ENCODE results near the gene BIVM. TPM values are rescaled to one million over a fixed set of nuclear protein-coding genes. Genes with fewer than 3 reads are reported as not detected.

The BIVM gene
- polyA plus RNA-seq, 1 donor (not counting 4 experiments of a cell fraction or from before 2014, with no cell fraction given): 20.7 TPM

DNA sequence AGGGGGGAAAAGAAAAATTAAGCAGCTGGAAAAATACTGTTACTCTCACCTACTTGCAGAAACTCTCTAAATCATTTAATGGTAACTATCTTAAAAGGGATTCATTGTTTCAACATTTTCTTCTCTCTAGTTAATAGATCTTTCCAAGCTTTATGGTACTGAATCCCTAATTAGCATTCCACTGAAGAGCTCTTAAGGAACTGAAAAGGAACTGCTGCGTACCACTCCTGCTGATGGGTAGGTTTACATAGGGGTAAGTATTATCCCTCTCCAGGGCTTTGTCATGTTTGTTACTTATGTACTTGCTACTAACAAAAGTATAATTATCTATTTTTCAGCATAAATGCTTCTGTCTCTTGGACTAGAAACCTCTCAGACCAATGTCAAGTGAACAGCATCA lies 37.8 kb upstream of the BIVM start:
- dilution Hi-C loops (cut with MboI; ENCODE audit: extremely low pct_ligation_motif_present, low sequenced_read_pairs): no loop called here
- FAIRE-seq: no peak

DNA sequence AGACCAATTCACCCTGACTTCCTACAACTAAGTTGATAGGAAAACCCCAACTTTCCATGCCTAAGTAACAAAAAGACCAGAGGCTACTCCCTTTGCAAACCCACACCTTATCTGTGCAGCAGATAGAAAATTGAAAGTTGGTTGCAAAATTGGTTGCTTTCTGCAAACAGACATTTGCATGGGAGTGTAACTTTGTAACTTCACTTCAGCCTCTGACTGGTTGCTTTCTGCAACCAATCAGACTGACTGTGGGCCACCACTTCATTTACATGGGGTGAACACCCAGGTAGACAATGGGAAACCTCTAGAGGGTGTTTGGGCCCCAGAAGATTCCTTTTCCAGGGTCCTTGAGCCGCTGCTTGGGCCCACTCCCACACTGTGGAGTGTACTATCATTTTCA lies 35.2 kb upstream of the BIVM start:
- Histone ChIP-seq H3K27ac (ENCODE audit: control insufficient read depth, insufficient read depth, low read length) (no peak overlapping the region), H3K9me3 (ENCODE audit: control insufficient read depth, low read depth, low read length) (no peaks in the 10 kb centered on the region), H3K36me3 (ENCODE audit: control insufficient read depth in 2 of 2, extremely low read depth in 1 of 2, insufficient read depth in 2 of 2, low read length in 2 of 2) (no peaks in the 10 kb centered on the region), H3K27me3 (ENCODE audit: control insufficient read depth, extremely low read depth, insufficient read depth, low read length) (no peaks in the 10 kb centered on the region), H3K4me1 (ENCODE audit: control insufficient read depth, extremely low read depth, insufficient read depth, low read length) (no peaks in the 10 kb centered on the region), H3K9me1 (ENCODE audit: control insufficient read depth, extremely low read depth, insufficient read depth, low read length) (no peaks in the 10 kb centered on the region), H3K4me3 (ENCODE audit: control insufficient read depth in 2 of 3, extremely low read depth in 1 of 3, insufficient read depth in 2 of 3, low read depth in 1 of 3, low read length in 3 of 3) (no peak overlapping the region), H2AFZ (ENCODE audit: control insufficient read depth, low read length) (no peak overlapping the region), H4K20me1 (ENCODE audit: control insufficient read depth, extremely low read depth, insufficient read depth, low read length) (no peaks in the 10 kb centered on the region), H3K9ac (ENCODE audit: control insufficient read depth, extremely low read depth, insufficient read depth, low read length) (no peak overlapping the region), H3K79me2 (ENCODE audit: control insufficient read depth, insufficient read depth, low read length) (no peaks in the 10 kb centered on the region), H3K4me2 (ENCODE audit: control insufficient read depth, extremely low read depth, insufficient read depth, low read depth, low read length) (no peak overlapping the region)
- FAIRE-seq: no peak
- TF ChIP-seq EZH2 (IDR thresholded peaks at IDR 0.05; ENCODE audit: low read length): no peak
- TF ChIP-seq, protein P1, sequence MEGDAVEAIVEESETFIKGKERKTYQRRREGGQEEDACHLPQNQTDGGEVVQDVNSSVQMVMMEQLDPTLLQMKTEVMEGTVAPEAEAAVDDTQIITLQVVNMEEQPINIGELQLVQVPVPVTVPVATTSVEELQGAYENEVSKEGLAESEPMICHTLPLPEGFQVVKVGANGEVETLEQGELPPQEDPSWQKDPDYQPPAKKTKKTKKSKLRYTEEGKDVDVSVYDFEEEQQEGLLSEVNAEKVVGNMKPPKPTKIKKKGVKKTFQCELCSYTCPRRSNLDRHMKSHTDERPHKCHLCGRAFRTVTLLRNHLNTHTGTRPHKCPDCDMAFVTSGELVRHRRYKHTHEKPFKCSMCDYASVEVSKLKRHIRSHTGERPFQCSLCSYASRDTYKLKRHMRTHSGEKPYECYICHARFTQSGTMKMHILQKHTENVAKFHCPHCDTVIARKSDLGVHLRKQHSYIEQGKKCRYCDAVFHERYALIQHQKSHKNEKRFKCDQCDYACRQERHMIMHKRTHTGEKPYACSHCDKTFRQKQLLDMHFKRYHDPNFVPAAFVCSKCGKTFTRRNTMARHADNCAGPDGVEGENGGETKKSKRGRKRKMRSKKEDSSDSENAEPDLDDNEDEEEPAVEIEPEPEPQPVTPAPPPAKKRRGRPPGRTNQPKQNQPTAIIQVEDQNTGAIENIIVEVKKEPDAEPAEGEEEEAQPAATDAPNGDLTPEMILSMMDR (optimal IDR thresholded peaks at IDR 0.05 in 1 of 3, IDR thresholded peaks at IDR 0.05 in 1 of 3, conservative IDR thresholded peaks at IDR 0.05 in 1 of 3; ENCODE audit: extremely low read depth in 1 of 3, insufficient read depth in 2 of 3, low read length in 3 of 3): no peak
- DNase-seq (ENCODE audit: low read depth, low spot score): no peak
- dilution Hi-C loops (cut with MboI; ENCODE audit: extremely low pct_ligation_motif_present, low sequenced_read_pairs): no loop called here

More for the DNA sequence above, 37.8 kb upstream of the BIVM start:
- Histone ChIP-seq H3K9ac (ENCODE audit: control insufficient read depth, extremely low read depth, insufficient read depth, low read length) (no peak overlapping the region), H3K4me2 (ENCODE audit: control insufficient read depth, extremely low read depth, insufficient read depth, low read depth, low read length) (no peak overlapping the region), H3K27me3 (ENCODE audit: control insufficient read depth, extremely low read depth, insufficient read depth, low read length) (no peaks in the 10 kb centered on the region), H3K9me3 (ENCODE audit: control insufficient read depth, low read depth, low read length) (no peaks in the 10 kb centered on the region), H3K4me3 (ENCODE audit: control insufficient read depth in 2 of 3, extremely low read depth in 1 of 3, insufficient read depth in 2 of 3, low read depth in 1 of 3, low read length in 3 of 3) (no peak overlapping the region), H3K79me2 (ENCODE audit: control insufficient read depth, insufficient read depth, low read length) (no peaks in the 10 kb centered on the region), H3K36me3 (ENCODE audit: control insufficient read depth in 2 of 2, extremely low read depth in 1 of 2, insufficient read depth in 2 of 2, low read length in 2 of 2) (no peaks in the 10 kb centered on the region), H3K4me1 (ENCODE audit: control insufficient read depth, extremely low read depth, insufficient read depth, low read length) (no peaks in the 10 kb centered on the region), H4K20me1 (ENCODE audit: control insufficient read depth, extremely low read depth, insufficient read depth, low read length) (no peaks in the 10 kb centered on the region), H3K27ac (ENCODE audit: control insufficient read depth, insufficient read depth, low read length) (no peak overlapping the region), H2AFZ (ENCODE audit: control insufficient read depth, low read length) (no peak overlapping the region), H3K9me1 (ENCODE audit: control insufficient read depth, extremely low read depth, insufficient read depth, low read length) (no peaks in the 10 kb centered on the region)
- no peak for TF ChIP-seq EZH2 (IDR thresholded peaks at IDR 0.05; ENCODE audit: low read length)
- TF ChIP-seq, protein P1 (optimal IDR thresholded peaks at IDR 0.05 in 1 of 3, IDR thresholded peaks at IDR 0.05 in 1 of 3, conservative IDR thresholded peaks at IDR 0.05 in 1 of 3; ENCODE audit: extremely low read depth in 1 of 3, insufficient read depth in 2 of 3, low read length in 3 of 3): no peak
- DNase-seq (ENCODE audit: low read depth, low spot score): no peak
